GM19467 (cell line): Measurements from ENCODE around the gene SAP130.

Experiments used
- ATAC-seq: cut with Tn5 transposase; IDR thresholded peaks from one replicate; pipeline ENCODE4 v1.9.1; 2021; ENCODE audit warnings: mild to moderate bottlenecking, moderate library complexity; ENCODE audit not compliant: unreplicated experiment

The SAP130 gene

GRCh38 chr2:128027801-128028667 lies at the start of gene SAP130:
Gene SAP130 (minus strand): TSS chr2:128028059. CDS start chr2:128026292, 1,767 bp downstream.
- ATAC-seq, result peak; percentile 85

GRCh38 chr2:128076461-128077106 lies 48.7 kb upstream of the SAP130 start:
- ATAC-seq, result no peak

- ATAC-seq, result no peak
Measured at GRCh38 chr2:128073278-128073677, 45.4 kb upstream of the SAP130 start.

- ATAC-seq, result no peak
Measured at GRCh38 chr2:128069769-128070168, 41.9 kb upstream of the SAP130 start.

- ATAC-seq, result no peak
Measured at GRCh38 chr2:128064353-128064752, 36.5 kb upstream of the SAP130 start.

GRCh38 chr2:128062571-128062970 lies 34.7 kb upstream of the SAP130 start:
- no peak for ATAC-seq

GRCh38 chr2:128058114-128058513 lies 30.3 kb upstream of the SAP130 start:
- no peak for ATAC-seq

GRCh38 chr2:128057334-128057733 lies 29.5 kb upstream of the SAP130 start:
- no peak for ATAC-seq

GRCh38 chr2:128054104-128054885 lies 26.4 kb upstream of the SAP130 start:
- no peak for ATAC-seq

GRCh38 chr2:128053331-128053730 lies 25.5 kb upstream of the SAP130 start:
- ATAC-seq, result no peak

GRCh38 chr2:128043041-128043440 lies 15.2 kb upstream of the SAP130 start:
- no peak for ATAC-seq

- no peak for ATAC-seq
Measured at GRCh38 chr2:128041561-128041960, 13.7 kb upstream of the SAP130 start.

GRCh38 chr2:128040166-128040771 lies 12.4 kb upstream of the SAP130 start:
- ATAC-seq, result no peak

- no peak for ATAC-seq
Measured at GRCh38 chr2:128039535-128039934, 11.7 kb upstream of the SAP130 start.

GRCh38 chr2:128038411-128038810 lies 10.6 kb upstream of the SAP130 start:
- ATAC-seq, result no peak

GRCh38 chr2:128037649-128038048 lies 9.8 kb upstream of the SAP130 start:
- ATAC-seq, result no peak

- ATAC-seq, result no peak
Measured at GRCh38 chr2:128036748-128037607, 9.1 kb upstream of the SAP130 start.

- ATAC-seq, result no peak
Measured at GRCh38 chr2:128032092-128032491, 4.2 kb upstream of the SAP130 start.

- no peak for ATAC-seq
Measured at GRCh38 chr2:128028668-128029054, 802 bp upstream of the SAP130 start.

- peak; percentile 73 for ATAC-seq
Measured at GRCh38 chr2:128027278-128027800, 520 bp downstream of the SAP130 start.
